Smooth muscle cell (in vitro differentiated cells): ENCODE measurements around the gene POGZ. TPM values are rescaled to one million over a fixed set of nuclear protein-coding genes. Genes with fewer than 3 reads are reported as not detected.

Experiments used
- polyA plus RNA-seq: library from polyadenylated mRNA; unstranded; fragments of >200 nt; fragmentation: Nextera tagmentation; extraction: Ambion mirVana; gene quantifications from 2 replicates; pipeline ENCODE4 v1.2.1, GENCODE V29; 2016
- small RNA-seq: library from RNA; depleted of rRNA; stranded (forward); fragments of <200 nt; gene quantifications from one replicate; pipeline ENCODE3, GENCODE V24; 2014
- total RNA-seq: library from RNA; depleted of rRNA; stranded (reverse); fragments of >200 nt; gene quantifications from 2 replicates; pipeline ENCODE4 v1.2.3, GENCODE V29; 2014

POGZ gene
- total and polyA plus RNA-seq, 2 experiments from 2014 or later: 20.5 to 40.9 TPM

Small RNA genes lying within 50 kb of the gene (small RNA-seq; reads per million reads assigned to genes)
- gene RNY4P25: 0.50 reads per million, percentile 17 among the genes with 10 or more reads in this experiment

Other genes starting within 250 kb of the POGZ start
- 97.2 and 109 TPM in 2 replicates for gene PSMD4, start 204.8 kb downstream of the POGZ start, total RNA-seq
- gene PSMD4, start 204.8 kb downstream of the POGZ start, polyA plus RNA-seq: 192 and 198 TPM in 2 replicates
- gene ZNF687, start 177.2 kb downstream of the POGZ start, total RNA-seq: 10.7 and 13.1 TPM in 2 replicates
- gene ZNF687, start 177.2 kb downstream of the POGZ start, polyA plus RNA-seq: 2.4 and 4.2 TPM in 2 replicates
- 28.0 and 32.2 TPM in 2 replicates for gene PI4KB, start 132.1 kb downstream of the POGZ start, total RNA-seq
- gene PI4KB, start 132.1 kb downstream of the POGZ start, polyA plus RNA-seq: 46.7 and 58.7 TPM in 2 replicates
- 22.7 and 53.0 TPM in 2 replicates for gene RFX5, start 112.2 kb downstream of the POGZ start, total RNA-seq
- 12.4 and 16.3 TPM in 2 replicates for gene RFX5, start 112.2 kb downstream of the POGZ start, polyA plus RNA-seq
- gene SELENBP1, start 86.8 kb downstream of the POGZ start, total RNA-seq: 22.0 and 26.7 TPM in 2 replicates
- 28.8 and 40.2 TPM in 2 replicates for gene SELENBP1, start 86.8 kb downstream of the POGZ start, polyA plus RNA-seq
- 308 and 316 TPM in 2 replicates for gene PSMB4, start 59.9 kb downstream of the POGZ start, total RNA-seq
- 88.6 and 94.1 TPM in 2 replicates for gene PSMB4, start 59.9 kb downstream of the POGZ start, polyA plus RNA-seq
- 0.76 and 17.0 TPM in 2 replicates for gene CGN, start 51.9 kb upstream of the POGZ start, total RNA-seq
- 0.70 and 2.5 TPM in 2 replicates for gene CGN, start 51.9 kb upstream of the POGZ start, polyA plus RNA-seq
- 19.6 and 20.0 TPM in 2 replicates for gene TUFT1, start 80.8 kb upstream of the POGZ start, total RNA-seq
- 15.1 and 30.7 TPM in 2 replicates for gene TUFT1, start 80.8 kb upstream of the POGZ start, polyA plus RNA-seq
- 20.9 and 22.6 TPM in 2 replicates for gene SNX27, start 152.6 kb upstream of the POGZ start, total RNA-seq
- 11.9 and 12.0 TPM in 2 replicates for gene SNX27, start 152.6 kb upstream of the POGZ start, polyA plus RNA-seq